Peyer's patch (tissue), 4 donors: Measurements from ENCODE around the gene NEURL2. TPM values are rescaled to one million over a fixed set of nuclear protein-coding genes. Genes with fewer than 3 reads are reported as not detected.

Experiments
- DNase-seq, 3 donors: peaks; one replicate each; pipeline ENCODE4 v3.0.0-alpha.2; 2017 to 2019
- H3K27ac ChIP-seq, 4 donors: fragments of 200-600 bp; sonication (generic); one replicate each; pipeline ENCODE4 v1.5.1; 2016 to 2019
- H3K27me3 ChIP-seq, 2 donors: fragments of 200-600 bp; sonication (generic); one replicate each; pipeline ENCODE4 v1.5.1; 2019
- H3K36me3 ChIP-seq, 3 donors: fragments of 200-600 bp; sonication (generic); one replicate each; pipeline ENCODE4 v1.5.1; 2016 to 2019
- H3K4me1 ChIP-seq, 4 donors: fragments of 200-600 bp; sonication (generic); one replicate each; pipeline ENCODE4 v1.5.1; 2016 to 2019
- H3K4me3 ChIP-seq, 4 donors: fragments of 200-600 bp; sonication (generic); 1 replicate in 3 of 4; 2 replicates in 1 of 4; pipeline ENCODE4 v1.5.1; 2016 to 2019; ENCODE audit warnings: mild to moderate bottlenecking in 1 of 4
- H3K9me3 ChIP-seq, 4 donors: fragments of 200-600 bp; sonication (generic); one replicate each; pipeline ENCODE4 v1.5.1; 2016 to 2019; ENCODE audit warnings: mild to moderate bottlenecking in 1 of 4
- POLR2A ChIP-seq, 2 donors: fragments of 450-650 bp; IDR thresholded peaks; one replicate each; pipeline ENCODE4 v1.5.1; 2017; ENCODE audit warnings: antibody characterized with exemption in 2 of 2, mild to moderate bottlenecking in 2 of 2, moderate library complexity in 2 of 2
- total RNA-seq, 4 donors: library from RNA; depleted of rRNA; stranded (reverse); fragments of >200 nt; gene quantifications; one replicate each; pipeline ENCODE4 v1.1.0, GENCODE V29; 2016
- TF ChIP-seq, protein P1 (sequence below), 6 experiments: fragments of 450-650 bp in 4 of 6; fragments of 200-600 bp in 2 of 6; sonication (generic) in 1 of 6; IDR thresholded peaks; one replicate each; pipeline ENCODE4 v1.5.1; 2017 to 2019; ENCODE audit warnings: antibody characterized with exemption in 6 of 6, mild to moderate bottlenecking in 3 of 6, moderate library complexity in 1 of 6

NEURL2 gene
- total RNA-seq, 4 donors from 2014 or later: 3.3 to 27.6 (median 23.9) TPM

DNA sequence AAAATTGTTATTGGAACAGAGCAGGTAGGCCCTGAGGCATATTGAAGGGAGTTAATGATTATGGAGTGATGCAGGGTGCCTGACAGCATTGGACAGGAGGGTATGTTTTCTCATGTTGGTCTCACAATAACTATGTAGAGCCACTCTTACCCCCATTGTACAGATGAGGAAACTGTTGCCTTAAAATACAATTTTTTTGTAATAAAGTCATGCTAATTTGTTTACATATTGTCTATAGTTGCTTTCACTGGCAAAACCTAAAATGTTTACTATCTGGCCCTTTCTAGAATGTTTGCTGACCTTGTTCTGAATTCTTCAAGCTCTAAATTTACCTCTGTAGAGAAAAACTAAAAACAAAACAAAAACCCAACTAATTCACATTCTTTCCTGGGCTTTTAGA, 39.5 kb downstream of the NEURL2 start:
- Histone ChIP-seq H3K36me3 (peaks cover 0 to 48% (median 0%) of the 10 kb centered on the region in 3 donors), H3K9me3 (no peaks in the 10 kb centered on the region), H3K4me1 (peaks cover 0 to 19% (median 7%) of the 10 kb centered on the region in 4 donors), H3K27ac (no peak overlapping the region), H3K4me3 (no peak overlapping the region), H3K27me3 (no peaks in the 10 kb centered on the region)
- TF ChIP-seq, protein P1, sequence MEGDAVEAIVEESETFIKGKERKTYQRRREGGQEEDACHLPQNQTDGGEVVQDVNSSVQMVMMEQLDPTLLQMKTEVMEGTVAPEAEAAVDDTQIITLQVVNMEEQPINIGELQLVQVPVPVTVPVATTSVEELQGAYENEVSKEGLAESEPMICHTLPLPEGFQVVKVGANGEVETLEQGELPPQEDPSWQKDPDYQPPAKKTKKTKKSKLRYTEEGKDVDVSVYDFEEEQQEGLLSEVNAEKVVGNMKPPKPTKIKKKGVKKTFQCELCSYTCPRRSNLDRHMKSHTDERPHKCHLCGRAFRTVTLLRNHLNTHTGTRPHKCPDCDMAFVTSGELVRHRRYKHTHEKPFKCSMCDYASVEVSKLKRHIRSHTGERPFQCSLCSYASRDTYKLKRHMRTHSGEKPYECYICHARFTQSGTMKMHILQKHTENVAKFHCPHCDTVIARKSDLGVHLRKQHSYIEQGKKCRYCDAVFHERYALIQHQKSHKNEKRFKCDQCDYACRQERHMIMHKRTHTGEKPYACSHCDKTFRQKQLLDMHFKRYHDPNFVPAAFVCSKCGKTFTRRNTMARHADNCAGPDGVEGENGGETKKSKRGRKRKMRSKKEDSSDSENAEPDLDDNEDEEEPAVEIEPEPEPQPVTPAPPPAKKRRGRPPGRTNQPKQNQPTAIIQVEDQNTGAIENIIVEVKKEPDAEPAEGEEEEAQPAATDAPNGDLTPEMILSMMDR (IDR thresholded peaks at IDR 0.05): no peak
- no peak for TF ChIP-seq POLR2A (IDR thresholded peaks at IDR 0.05)
- no peak for DNase-seq

DNA sequence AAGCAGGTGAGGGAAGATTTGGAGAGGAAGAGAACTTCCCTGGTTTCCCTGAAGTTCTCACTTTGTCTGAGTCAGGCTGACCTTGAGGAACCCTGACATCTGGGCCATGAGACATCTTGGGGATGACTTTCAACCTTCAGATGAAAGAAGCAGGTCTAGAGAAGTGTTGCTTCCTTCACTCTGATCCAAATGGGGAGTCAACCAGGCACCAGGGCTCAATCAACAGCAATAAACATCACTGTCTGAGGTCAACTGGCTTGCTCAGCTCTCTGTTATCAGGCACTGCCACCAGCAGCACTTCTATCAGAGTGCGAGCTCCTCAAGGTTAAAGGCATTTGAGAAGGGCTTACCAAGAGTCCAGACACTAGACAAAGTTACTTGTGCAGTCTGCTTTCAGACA, 40.1 kb downstream of the NEURL2 start:
- Histone ChIP-seq H3K4me3 (no peak overlapping the region), H3K4me1 (peaks cover 0 to 13% (median 4%) of the 10 kb centered on the region in 4 donors), H3K9me3 (no peaks in the 10 kb centered on the region), H3K27ac (no peak overlapping the region), H3K36me3 (peaks cover 0 to 54% (median 0%) of the 10 kb centered on the region in 3 donors), H3K27me3 (no peaks in the 10 kb centered on the region)
- TF ChIP-seq, protein P1 (IDR thresholded peaks at IDR 0.05): no peak
- no peak for DNase-seq

DNA sequence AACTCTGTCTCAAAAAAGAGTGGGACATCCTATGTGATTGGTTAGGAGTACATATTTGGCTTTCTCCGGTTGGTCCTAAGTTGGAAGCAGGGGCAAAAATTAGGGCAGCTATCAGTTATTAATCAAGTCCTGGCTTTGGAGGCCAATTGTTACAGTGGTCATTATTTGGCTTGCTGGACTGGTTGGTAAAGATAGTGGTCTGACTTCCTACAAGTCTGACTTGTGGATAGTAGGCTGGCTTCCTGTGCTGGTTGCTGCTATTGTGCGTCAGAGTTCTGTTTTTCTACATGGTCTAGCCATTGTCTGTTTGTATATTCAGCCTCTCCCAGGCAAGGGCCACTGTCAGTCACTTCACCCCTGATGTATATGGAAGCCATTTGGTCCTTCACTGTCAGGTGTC, 40.8 kb downstream of the NEURL2 start:
- no peak for DNase-seq
- Histone ChIP-seq H3K27me3 (no peaks in the 10 kb centered on the region), H3K9me3 (no peaks in the 10 kb centered on the region), H3K27ac (no peak overlapping the region), H3K4me3 (no peak overlapping the region), H3K36me3 (peaks cover 0 to 59% (median 0%) of the 10 kb centered on the region in 3 donors), H3K4me1 (peaks cover 0 to 6% (median 0%) of the 10 kb centered on the region in 4 donors)
- TF ChIP-seq, protein P1 (IDR thresholded peaks at IDR 0.05): no peak
- TF ChIP-seq POLR2A (IDR thresholded peaks at IDR 0.05): no peak

DNA sequence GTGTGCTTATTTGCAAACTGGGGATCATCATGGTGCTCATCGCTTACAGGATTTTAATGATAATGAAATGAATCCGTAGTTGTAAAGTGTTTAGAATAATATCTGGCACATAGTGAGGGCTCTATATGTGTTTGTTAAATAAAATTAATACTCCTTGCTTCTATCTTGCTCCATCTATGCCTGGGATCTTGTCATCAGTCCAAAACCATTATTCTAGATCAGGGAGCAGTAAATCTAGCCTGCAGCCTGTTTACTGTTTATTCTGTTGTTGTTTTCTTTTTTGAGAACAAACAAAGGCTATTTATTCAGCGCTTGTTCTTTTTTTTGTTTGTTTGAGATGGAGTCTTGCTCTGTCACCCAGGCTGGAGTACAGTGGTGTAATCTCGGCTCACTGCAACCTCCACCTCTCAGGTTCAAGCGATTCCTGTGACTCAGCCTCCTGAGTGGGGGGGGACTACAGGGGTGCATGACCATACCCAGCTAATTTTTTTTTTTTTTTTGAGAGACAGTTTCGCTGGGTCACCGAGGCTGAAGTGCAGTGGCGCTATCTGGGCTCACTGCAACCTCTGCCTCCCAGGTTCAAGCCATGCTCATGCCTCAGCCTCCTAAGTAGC, 41.9 kb downstream of the NEURL2 start:
- TF ChIP-seq, protein P1 (IDR thresholded peaks at IDR 0.05): no peak
- TF ChIP-seq POLR2A (IDR thresholded peaks at IDR 0.05): no peak
- DNase-seq: no peak
- Histone ChIP-seq H3K9me3 (no peaks in the 10 kb centered on the region), H3K36me3 (peaks cover 0 to 68% (median 0%) of the 10 kb centered on the region in 3 donors), H3K4me3 (no peak overlapping the region), H3K4me1 (no peaks in the 10 kb centered on the region), H3K27ac (no peak overlapping the region), H3K27me3 (no peaks in the 10 kb centered on the region)

DNA sequence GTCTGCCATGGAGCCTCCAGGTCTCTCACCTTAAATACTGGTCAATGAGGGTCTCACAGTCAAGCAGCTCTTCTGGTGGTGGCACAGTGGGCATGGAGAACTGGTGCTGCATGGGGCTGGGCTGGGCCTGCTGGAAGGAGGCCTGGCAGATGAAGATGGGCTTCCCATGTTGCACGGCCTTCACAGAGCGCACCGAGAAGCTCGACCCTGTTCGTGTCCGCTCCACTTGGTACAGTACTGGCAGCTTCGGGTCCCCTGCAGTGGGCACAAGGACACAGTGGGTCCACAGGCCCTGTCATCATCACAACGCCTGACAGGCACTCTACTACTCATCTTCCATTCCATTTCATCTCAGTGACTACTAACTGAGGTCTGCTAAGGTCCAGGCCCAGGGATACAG, 42.6 kb downstream of the NEURL2 start:
- no peak overlapping the region for H3K4me3 ChIP-seq
- no peaks in the 10 kb centered on the region for H3K27me3 ChIP-seq
- DNase-seq: no peak
- H3K9me3 ChIP-seq: no peaks in the 10 kb centered on the region
- peaks cover 0 to 68% (median 0%) of the 10 kb centered on the region in 3 donors for H3K36me3 ChIP-seq
- no peaks in the 10 kb centered on the region for H3K4me1 ChIP-seq
- H3K27ac ChIP-seq: no peak overlapping the region
- TF ChIP-seq, protein P1 (IDR thresholded peaks at IDR 0.05): no peak
- no peak for TF ChIP-seq POLR2A (IDR thresholded peaks at IDR 0.05)
